ENCODE measurements around the gene S1PR3.

Gene S1PR3

DNA sequence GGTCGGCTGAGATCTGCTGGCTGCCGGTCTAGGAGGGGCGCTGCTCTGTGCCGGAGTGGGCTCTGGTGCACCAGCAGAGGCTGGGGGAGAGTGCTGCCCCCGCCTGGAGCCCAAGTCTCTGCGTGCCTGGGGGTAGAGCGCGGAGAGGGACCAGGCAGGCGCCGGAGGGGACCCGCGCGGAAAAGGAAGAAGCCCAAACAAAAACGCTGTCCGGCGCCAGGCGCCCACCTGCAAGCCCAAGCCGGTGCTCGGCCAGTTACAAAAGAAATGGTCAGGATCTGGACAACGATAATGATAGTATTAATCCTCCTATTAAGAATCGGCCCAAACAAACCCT lies 571 bp upstream of the S1PR3 start:
- in situ Hi-C loops (cut with MboI; ENCODE audit: low sequenced_read_pairs), result no loop called here

DNA sequence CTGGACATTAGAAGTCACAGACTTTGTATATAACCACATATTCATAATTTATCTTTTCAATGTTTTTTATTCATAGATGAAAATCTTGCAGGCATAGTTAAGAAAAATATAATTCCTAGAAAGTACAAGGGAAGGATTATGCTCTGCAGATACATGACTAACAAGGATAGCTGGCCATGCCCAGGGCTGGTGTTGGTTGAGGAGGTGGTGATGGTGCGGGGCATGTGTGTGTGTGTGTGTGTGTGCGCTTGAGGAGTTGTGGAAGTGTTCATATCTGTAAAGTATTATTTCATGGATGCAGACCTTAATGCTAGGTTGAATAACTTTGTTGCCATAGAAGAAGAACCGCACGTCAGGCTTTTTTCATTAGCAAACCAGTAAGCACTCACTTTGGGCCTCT lies 1.3 kb downstream of the S1PR3 start:
- in situ Hi-C loops (cut with MboI; ENCODE audit: low sequenced_read_pairs), result no loop called here

DNA sequence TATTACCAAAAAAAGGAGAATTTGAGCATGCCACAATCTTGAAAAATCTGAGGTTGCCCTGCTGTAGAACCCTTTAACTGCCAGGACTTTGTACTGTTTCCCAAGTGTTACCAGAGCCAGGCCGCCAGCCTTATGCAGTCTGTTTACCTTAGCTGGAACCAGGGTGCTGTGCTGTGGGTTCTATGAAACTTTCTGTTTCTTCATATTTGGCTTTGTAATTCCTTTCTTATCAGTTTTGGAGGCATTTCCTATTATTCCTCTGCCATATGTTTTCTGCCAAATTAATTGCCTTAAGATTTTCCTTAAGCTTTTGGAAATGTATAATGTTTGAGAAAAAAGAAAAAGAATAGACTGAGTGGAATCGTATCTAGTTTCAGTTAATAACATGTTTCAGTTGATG lies 2.1 kb downstream of the S1PR3 start:
- in situ Hi-C loops (cut with MboI; ENCODE audit: low sequenced_read_pairs), result no loop called here

DNA sequence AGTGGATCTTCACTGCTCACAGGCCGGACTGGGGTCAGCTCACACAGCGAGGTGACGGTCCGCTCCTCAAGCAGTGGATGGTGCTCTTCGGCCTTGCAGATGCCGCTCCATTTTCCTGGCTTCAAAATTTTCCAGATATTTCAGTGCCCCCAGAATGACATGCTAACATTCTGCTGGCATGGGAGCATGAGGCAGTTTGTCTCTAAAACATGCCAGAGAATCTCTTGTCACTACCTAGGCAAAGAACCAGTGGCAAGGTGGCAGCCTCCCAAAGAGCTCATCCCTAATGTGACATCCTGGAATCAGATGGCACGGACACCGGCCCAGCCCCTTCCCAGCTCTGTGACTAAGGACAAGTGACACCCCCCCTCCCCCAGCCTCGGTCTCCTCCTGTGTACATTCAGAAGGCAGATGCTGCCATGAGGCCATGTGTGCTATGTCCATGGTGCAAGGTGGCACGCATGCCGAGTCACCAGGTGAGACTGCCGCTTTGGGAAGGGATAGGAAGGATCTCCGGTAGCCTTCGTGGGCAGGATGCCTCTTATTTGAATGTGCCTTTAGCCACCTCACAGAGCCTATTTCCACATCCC lies 2.7 kb downstream of the S1PR3 start:
- in situ Hi-C loops (cut with MboI; ENCODE audit: low sequenced_read_pairs), result no loop called here

DNA sequence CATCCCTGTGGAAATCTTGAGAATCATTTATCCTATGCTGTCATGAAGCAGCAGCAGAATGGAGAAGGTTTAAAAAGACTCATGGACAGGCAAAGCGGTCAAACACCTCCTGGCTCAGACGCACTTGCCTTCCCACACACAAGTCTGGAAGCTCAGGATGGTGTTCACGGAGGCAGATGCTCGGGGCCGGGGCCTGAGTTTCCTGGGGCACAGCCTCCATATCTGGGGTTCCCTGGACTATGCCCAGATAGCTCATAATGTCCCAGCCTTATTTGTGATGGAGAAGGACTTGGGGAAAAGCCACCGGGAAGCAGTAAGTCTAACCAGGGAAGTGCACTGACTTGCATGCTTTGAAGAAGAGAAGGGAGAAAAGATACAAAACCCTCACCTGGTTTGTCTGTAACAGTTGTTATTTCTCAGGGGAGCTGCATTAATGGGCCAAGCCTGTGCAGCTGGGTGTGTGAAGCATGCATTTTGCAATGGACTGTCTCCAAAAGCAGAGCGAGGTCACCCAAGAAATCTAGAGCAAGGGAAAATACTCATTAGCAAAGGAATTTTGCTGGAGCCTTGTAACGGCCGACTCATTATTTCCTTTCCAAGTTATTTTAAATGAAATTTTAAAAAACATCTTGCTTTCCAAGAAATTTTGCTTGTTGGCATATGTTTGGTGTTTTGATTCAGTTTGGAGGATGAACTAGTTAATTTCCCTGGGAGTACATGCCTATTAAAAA lies 3.4 kb downstream of the S1PR3 start:
- in situ Hi-C loops (cut with MboI; ENCODE audit: low sequenced_read_pairs), result no loop called here

DNA sequence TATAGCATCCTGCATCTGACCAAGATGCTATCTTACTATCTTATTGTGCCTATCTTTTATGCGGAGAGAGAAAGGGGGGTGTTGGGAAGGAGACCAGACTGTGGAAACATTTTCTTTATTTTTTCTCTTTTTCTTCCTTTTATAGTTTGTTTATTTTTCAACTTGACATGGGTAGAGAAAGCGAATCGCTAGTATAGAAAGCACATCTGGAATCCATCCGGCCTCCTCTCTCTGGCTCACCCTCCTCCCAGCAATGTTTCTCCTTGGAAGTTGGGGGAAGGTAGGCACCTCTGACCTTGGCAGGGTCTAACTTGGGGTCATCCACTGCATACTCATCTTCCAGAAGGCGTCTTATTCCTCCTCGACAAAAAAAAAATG lies 3.9 kb downstream of the S1PR3 start:
- in situ Hi-C loops (cut with MboI; ENCODE audit: low sequenced_read_pairs), result no loop called here

DNA sequence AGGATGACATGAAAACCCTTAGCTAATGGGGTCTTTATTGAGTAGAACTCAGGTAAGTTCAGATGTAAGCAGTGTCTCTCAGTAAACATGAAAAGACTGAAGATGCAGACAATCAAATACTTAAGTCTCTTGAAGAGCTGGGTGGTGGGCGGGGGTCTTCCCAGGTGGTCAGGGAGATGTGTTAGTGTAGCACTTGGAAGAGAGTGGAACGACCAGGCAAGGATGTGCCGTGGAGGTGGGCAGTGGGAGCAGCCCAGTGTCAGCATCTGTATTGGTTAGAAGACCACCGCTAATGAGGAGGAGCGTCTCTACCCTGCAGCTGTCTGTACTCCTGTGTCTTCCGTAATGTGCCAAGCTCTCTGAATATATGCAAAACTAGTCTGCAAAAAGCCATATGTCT lies 4.4 kb downstream of the S1PR3 start:
- in situ Hi-C loops (cut with MboI; ENCODE audit: low sequenced_read_pairs), result no loop called here

DNA sequence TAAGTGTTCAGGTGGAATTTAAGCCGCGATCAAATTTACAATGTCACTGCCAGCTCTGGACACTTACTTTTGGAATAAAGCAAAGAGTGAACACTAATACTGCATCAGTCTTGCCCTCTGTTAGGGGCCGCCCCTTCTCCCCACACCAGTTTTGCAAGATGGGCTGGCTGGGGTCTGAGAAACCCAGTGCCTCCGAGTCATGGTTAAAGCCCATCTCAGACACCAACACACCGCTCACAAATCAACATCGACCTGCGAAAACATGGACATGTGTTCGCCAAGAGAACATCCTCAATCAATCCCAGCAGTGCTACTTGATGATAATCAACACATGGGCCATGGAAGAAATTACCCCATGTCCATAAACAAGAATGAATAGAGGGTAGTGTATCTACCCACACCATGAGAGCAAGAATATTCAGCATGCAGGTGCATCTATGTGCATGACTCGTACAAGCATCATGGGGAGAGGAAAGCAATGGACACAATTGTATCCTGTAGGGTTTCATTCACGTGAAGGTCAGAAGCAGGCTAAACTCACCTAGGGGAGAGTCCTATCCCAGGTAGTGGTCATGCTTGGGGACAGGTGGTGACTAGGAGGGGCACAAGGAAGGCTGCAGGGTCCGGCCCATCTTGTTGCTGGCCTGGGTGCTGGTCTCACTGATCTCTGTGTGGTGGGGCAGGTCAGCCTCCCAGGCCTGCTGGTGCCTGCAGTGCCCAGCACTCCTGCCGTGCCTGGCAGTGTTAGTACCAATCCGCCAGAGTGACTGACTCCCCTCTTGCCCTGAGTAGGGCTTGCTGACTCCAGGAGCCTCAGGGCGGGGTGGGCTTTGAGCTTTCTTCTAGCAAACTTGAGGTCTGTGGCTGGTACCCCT lies 5.0 kb downstream of the S1PR3 start:
- in situ Hi-C loops (cut with MboI; ENCODE audit: low sequenced_read_pairs), result no loop called here

DNA sequence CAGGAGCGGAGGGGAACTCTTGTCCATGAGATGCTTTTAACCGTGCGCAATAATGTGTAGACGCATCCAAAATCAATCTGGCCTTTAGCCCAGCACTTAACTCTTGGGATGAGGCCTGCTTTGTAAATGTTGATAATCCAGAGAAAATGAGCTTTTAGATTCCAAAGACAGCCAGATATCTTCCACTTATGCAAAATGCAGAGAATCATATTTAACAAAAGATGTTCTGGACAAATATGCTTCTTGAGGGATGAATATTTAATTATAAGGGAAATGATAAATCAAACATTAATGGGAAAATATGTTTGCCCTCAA lies 5.6 kb downstream of the S1PR3 start:
- in situ Hi-C loops (cut with MboI; ENCODE audit: low sequenced_read_pairs), result no loop called here

DNA sequence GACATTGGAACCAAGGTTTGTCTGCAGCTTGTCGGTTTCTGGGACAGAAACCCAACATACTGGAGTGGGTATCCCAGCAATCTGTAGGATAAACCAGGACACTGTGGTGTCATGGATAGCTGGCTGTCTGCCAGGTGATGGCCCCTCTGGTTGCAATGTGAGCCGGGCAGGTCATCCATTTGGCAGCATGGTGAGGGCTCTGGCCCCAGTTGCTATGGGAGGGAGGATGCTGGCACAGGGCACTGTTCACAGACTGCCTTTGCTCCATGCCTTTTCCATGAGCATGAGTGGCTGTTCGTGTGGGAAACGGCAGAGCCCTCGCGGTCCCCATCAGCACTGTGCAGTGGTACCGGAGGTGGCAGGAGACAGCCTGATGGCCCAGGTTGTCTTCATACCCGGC lies 6.4 kb downstream of the S1PR3 start:
- in situ Hi-C loops (cut with MboI; ENCODE audit: low sequenced_read_pairs), result no loop called here

DNA sequence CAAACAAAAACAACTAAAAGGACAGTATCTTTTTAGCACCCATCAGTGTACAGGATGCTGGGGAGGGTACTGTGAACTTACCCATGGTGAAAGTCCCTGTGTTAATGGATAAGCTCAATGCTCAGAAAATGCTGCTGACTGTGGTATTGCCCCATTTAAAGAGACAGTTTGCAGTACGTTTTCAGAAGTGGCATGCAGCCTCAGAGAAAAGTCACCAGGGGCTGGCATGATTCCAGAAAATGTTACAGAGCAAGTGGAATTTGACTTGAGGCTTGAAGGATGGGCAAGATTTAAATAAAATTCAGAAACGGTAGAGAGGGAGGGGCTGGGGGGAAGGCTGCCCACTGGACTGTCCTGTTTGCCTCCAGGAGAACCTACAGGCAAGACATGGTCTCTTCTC lies 7.2 kb downstream of the S1PR3 start:
- in situ Hi-C loops (cut with MboI; ENCODE audit: low sequenced_read_pairs), result no loop called here

DNA sequence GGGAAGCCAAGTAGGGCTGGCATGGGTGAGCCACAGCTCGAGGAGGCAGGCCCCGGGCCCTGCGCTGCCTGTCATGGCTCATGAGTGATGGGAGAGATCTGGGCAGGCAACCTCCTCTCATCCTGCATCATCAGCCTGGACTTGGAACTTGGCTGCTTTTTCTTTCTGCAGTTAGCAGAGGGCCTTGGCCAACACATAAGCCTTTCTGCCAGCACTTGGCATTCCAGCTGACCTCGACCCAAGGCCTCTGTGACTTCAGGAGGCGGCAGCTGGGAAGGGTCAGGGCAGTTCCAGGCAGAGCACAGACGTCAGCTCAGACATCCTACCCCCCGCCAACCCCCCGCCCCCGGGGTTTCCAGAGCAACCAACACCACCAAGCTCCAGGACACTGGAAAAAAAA lies 7.6 kb downstream of the S1PR3 start:
- in situ Hi-C loops (cut with MboI; ENCODE audit: low sequenced_read_pairs), result no loop called here

DNA sequence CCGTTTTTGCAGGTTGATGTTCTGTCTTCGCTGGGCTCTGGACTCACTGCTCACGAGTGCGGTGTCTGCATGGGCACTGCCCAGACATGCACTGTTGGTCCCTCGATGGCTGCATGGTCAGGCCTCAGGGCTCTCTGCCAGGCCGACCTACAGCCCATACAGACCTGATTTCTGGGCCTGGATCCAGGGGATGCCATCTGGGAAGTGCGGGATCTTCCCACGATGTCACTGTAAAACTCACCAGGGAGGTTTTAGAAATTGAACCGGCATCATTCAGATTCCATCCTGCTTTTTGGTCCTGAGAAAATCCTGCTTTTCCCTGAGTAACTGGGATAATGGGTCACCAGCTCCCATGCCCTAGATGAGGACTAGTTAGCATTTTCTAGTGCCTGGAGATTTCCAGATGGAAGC lies 9.1 kb downstream of the S1PR3 start:
- in situ Hi-C loops (cut with MboI; ENCODE audit: low sequenced_read_pairs), result loop anchor here (10.0 to 25.0 kb wide), 2 partner anchors 287 to 406 kb away; no protein-coding TSS in a partner anchor

DNA sequence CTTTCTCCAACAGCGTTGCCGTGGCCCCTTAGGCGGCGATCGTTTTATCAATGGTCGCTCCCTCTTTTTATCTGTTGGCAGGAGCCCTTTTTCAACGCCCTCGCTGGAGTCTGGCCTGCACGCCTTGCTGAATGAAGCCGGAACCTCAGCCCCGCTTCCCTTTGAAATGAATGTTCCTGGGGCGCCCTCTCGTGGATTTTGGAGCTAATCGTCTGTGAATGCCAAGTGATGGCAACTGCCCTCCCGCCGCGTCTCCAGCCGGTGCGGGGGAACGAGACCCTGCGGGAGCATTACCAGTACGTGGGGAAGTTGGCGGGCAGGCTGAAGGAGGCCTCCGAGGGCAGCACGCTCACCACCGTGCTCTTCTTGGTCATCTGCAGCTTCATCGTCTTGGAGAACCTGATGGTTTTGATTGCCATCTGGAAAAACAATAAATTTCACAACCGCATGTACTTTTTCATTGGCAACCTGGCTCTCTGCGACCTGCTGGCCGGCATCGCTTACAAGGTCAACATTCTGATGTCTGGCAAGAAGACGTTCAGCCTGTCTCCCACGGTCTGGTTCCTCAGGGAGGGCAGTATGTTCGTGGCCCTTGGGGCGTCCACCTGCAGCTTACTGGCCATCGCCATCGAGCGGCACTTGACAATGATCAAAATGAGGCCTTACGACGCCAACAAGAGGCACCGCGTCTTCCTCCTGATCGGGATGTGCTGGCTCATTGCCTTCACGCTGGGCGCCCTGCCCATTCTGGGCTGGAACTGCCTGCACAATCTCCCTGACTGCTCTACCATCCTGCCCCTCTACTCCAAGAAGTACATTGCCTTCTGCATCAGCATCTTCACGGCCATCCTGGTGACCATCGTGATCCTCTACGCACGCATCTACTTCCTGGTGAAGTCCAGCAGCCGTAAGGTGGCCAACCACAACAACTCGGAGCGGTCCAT lies 10.0 kb downstream of the S1PR3 start:
- in situ Hi-C loops (cut with MboI; ENCODE audit: low sequenced_read_pairs), result loop anchor here (10.0 to 25.0 kb wide), 2 partner anchors 286 to 406 kb away; no protein-coding TSS in a partner anchor

DNA sequence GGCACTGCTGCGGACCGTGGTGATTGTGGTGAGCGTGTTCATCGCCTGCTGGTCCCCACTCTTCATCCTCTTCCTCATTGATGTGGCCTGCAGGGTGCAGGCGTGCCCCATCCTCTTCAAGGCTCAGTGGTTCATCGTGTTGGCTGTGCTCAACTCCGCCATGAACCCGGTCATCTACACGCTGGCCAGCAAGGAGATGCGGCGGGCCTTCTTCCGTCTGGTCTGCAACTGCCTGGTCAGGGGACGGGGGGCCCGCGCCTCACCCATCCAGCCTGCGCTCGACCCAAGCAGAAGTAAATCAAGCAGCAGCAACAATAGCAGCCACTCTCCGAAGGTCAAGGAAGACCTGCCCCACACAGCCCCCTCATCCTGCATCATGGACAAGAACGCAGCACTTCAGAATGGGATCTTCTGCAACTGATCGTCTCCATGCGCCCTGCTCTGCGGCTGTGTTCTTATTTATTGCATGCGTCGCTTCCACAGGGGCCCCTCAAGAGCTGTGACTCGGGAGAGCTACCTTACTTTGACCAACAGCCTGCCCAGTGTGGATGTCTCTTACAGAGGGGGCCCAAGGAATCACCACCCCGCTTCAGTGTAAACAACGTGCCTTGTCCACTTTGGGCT lies 10.8 kb downstream of the S1PR3 start:
- in situ Hi-C loops (cut with MboI; ENCODE audit: low sequenced_read_pairs), result loop anchor here (10.0 to 25.0 kb wide), 2 partner anchors 285 to 407 kb away; no protein-coding TSS in a partner anchor

DNA sequence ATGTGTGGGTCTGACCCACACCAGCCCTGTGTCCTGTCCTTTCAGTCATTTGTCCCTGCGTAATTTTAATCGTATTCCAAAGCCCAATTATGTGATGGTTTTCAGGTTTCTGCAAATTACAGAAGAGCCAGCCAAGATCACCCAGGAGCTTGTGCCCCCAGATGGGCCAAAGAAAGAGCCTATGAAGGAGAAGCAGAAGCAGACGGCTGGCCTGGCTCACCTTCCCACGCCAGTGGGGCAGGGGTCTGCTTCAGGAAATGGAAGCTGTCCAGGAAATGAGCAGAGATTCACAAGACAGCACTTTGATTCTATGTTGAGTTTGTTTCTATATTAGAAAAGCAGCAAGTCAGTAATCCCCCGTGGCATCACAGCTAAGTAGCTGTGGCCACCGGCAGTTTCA lies 11.7 kb downstream of the S1PR3 start:
- in situ Hi-C loops (cut with MboI; ENCODE audit: low sequenced_read_pairs), result loop anchor here (10.0 to 25.0 kb wide), 2 partner anchors 284 to 408 kb away; no protein-coding TSS in a partner anchor

DNA sequence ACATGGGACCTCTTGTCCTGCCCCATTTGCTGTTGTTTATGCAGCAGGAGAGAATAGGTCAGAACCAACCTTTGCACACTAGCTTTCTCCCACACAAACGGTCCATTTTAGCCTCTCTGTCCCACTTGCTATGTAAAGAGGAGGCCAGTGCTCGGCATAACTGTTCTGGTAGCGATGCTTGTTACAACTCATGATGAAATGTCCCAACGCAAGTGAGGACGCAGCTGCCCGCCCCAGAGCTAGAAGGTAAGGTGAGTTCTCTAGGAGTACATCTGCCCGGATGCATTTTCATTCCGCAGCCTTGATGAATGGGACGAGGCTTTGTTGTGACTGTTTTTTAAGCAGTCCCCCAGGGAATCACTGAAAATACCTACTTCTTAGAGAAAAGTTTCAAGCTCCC lies 14.1 kb downstream of the S1PR3 start:
- in situ Hi-C loops (cut with MboI; ENCODE audit: low sequenced_read_pairs), result loop anchor here (10.0 to 25.0 kb wide), 2 partner anchors 282 to 411 kb away; no protein-coding TSS in a partner anchor

DNA sequence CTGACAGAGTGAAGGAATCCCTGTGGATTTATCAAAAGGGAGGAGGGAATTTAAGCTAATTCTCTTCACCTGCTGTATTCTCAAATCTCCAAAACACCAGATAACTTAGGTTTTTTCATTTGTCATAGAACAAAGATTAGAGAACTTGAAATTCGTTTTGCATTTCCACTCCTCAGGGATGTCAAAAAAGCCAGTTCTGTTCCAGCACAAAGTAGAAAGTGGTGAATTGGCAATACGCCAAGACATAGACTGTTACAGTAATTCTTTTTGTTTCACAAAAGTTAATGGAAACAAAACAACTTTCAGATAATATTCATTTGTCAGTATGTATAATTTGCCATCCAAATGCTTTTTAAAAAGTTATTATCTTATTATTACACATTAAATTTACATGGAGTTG lies 15.0 kb downstream of the S1PR3 start:
- in situ Hi-C loops (cut with MboI; ENCODE audit: low sequenced_read_pairs), result loop anchor here (10.0 to 25.0 kb wide), 2 partner anchors 281 to 411 kb away; no protein-coding TSS in a partner anchor

DNA sequence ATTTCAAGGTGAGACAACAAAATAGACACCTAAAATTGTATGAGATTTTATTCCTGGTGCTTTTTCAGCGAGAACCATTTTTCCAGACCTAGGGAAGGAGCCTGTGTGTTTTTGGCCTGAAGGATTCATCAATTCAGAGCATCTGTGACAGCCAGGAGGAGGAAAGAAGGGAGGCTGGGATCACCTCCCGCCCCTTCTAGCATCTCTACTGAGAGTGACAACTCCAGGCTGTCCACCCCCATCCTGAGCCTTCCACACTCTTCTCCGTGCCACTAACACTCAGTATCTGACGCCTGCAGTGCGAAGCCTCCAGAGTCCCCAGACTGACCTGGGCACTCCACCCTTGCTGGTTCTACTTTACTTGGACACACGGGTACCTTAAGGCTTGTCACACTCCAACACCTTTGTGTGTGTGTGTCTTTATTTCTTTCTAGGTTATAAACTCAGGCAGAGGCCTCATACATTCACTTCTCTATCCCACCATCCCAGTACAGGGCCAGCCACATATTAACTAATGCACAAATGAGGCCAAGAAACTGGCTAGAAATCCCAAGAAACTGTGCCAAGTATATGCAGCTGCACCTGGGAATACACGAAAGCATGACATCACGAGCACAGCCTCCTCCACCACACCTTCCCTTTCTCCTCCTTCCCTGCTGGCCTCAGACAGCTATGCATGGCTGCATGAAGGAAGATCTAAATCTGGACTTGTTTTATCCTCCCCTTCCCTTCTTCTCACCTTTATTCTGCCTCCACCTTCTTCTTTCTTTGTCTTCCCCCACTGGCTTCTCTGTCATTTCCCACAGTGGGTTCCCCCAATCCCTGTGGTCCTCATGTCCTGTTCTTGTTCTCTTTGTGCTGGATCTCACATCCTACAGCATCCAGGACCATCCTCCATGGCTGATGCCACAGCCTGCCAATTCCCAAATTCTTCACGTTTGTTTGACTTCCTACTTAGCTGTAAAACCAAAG lies 16.0 kb downstream of the S1PR3 start:
- in situ Hi-C loops (cut with MboI; ENCODE audit: low sequenced_read_pairs), result loop anchor here (10.0 to 25.0 kb wide), 2 partner anchors 280 to 412 kb away; no protein-coding TSS in a partner anchor
